Measurements from ENCODE around the gene U2AF1L4.

The U2AF1L4 gene

DNA sequence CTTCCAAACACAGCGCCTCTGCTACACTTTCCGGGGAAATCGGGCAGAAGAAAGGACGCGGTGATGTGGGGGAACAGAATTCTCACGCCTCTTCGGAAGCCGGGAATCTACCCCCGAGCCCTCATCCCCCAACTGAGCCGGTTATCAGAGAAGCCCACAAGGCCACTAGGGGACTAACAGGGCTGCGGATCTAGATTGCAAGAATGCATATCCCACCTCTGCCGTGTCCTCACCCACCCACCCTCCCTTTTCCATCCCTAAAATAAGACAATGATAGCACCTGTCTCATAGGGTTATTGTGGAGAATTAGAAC is 4.1 kb downstream of the U2AF1L4 start:
- peak overlapping the region; percentile 87 for H3K4me3 ChIP-seq (ENCODE audit: low read length)
- H3K27ac ChIP-seq (ENCODE audit: low read depth, low read length): peak overlapping the region; percentile 67
- peaks cover 37% of the 10 kb centered on the region for H3K36me3 ChIP-seq (ENCODE audit: control insufficient read depth, low read length)
- TF ChIP-seq CTCF (IDR thresholded peaks at IDR 0.05; ENCODE audit: low read depth, low read length, poor library complexity, severe bottlenecking) (peak; percentile 19), EZH2phosphoT487 (IDR thresholded peaks at IDR 0.05; ENCODE audit: borderline replicate concordance, low read length) (no peak)
- H3K4me2 ChIP-seq (ENCODE audit: low read length): peak overlapping the region; percentile 95
- H3K4me1 ChIP-seq (ENCODE audit: control insufficient read depth, low read length): peaks cover 53% of the 10 kb centered on the region
- no peaks in the 10 kb centered on the region for H3K9me2 ChIP-seq (replicated peaks; ENCODE audit: control insufficient read depth, low read length)
- peaks cover 15% of the 10 kb centered on the region for H3F3A ChIP-seq (ENCODE audit: control insufficient read depth, insufficient read depth)
- H3K9me3 ChIP-seq (ENCODE audit: control insufficient read depth, insufficient read depth, low read length): peaks cover 5% of the 10 kb centered on the region; the same call in 1 of the 2 replicates
- H4K20me1 ChIP-seq (ENCODE audit: control insufficient read depth, insufficient read depth, low read depth, low read length): no peaks in the 10 kb centered on the region
- H3K79me2 ChIP-seq (ENCODE audit: control insufficient read depth, low read length): peaks cover 6% of the 10 kb centered on the region
- H3K27me3 ChIP-seq (ENCODE audit: control insufficient read depth, low read length): no peaks in the 10 kb centered on the region

DNA sequence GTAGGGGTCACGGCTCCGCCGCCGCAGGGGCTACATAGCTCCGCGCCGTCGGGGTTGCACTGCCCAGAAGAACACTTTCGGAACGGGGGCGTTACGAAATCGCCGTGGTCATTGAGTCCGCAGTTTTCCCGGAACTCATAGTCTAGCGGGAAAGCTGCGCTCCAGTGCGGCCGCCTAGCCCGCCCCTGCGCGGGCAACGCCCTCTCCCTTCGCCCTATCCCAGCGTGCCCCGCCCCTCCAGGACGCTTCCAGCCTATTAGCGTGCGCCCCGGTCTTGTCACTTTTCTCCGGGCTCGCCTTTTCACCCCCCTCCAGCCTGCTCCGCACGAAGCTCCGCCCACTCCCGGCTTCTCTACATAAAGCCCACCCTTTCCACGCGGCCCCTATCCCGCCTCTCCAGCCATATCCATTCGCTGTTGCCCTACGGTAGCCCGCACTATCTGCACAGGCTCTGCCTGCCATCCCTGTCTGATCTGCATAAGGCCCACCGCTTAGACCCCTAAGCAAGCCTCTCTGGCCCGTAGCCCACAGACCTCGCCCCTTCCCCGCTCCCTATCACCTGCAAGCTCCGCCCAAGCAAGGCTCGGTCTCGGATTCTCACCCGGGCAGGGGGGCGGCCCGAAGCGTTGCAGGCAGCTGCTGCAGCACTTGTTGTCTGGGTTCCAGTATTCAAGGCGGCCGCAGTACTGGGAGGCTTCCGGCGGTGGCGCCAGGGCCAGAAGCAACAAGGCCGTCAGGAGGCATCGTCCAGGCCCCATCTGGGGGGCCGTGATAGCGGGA is 4.6 kb downstream of the U2AF1L4 start:
- Histone ChIP-seq H3K27ac (ENCODE audit: low read depth, low read length) (peak overlapping the region; percentile 67), H3K4me1 (ENCODE audit: control insufficient read depth, low read length) (peaks cover 50% of the 10 kb centered on the region), H3K9me3 (ENCODE audit: control insufficient read depth, insufficient read depth, low read length) (peaks cover 5% of the 10 kb centered on the region; the same call in 1 of the 2 replicates), H3K9me2 (replicated peaks; ENCODE audit: control insufficient read depth, low read length) (no peaks in the 10 kb centered on the region), H3K36me3 (ENCODE audit: control insufficient read depth, low read length) (peaks cover 38% of the 10 kb centered on the region), H4K20me1 (ENCODE audit: control insufficient read depth, insufficient read depth, low read depth, low read length) (no peaks in the 10 kb centered on the region), H3K79me2 (ENCODE audit: control insufficient read depth, low read length) (peaks cover under 1% of the 10 kb centered on the region), H3K4me3 (ENCODE audit: low read length) (peak overlapping the region; percentile 87), H3F3A (ENCODE audit: control insufficient read depth, insufficient read depth) (peaks cover 16% of the 10 kb centered on the region), H3K27me3 (ENCODE audit: control insufficient read depth, low read length) (no peaks in the 10 kb centered on the region), H3K4me2 (ENCODE audit: low read length) (peak overlapping the region; percentile 95)
- TF ChIP-seq CTCF (IDR thresholded peaks at IDR 0.05; ENCODE audit: low read depth, low read length, poor library complexity, severe bottlenecking) (peak; percentile 60), EZH2phosphoT487 (IDR thresholded peaks at IDR 0.05; ENCODE audit: borderline replicate concordance, low read length) (no peak)

DNA sequence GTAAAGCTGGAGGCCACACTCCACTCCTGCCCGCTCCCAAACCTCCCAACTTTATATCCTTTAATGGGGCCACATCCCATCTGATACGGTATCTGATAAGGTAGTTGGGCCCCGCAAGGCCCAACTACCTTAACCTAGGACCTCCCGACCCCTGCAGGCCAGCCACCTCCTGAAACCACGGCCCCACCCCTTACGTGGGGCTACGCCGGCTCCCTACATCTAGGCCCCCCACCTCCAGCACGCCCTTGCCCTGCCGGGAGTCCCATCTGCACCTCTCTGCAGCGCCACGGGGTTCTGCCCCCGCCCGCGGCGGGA is 5.2 kb downstream of the U2AF1L4 start:
- H3K27ac ChIP-seq (ENCODE audit: low read depth, low read length): 0 out of 2 replicates have a peak overlapping the region, but pooled peaks have one; percentile 29
- peaks cover 16% of the 10 kb centered on the region for H3F3A ChIP-seq (ENCODE audit: control insufficient read depth, insufficient read depth)
- H3K4me3 ChIP-seq (ENCODE audit: low read length): peak overlapping the region; percentile 87
- H3K4me2 ChIP-seq (ENCODE audit: low read length): peak overlapping the region; percentile 95
- H4K20me1 ChIP-seq (ENCODE audit: control insufficient read depth, insufficient read depth, low read depth, low read length): no peaks in the 10 kb centered on the region
- peak; percentile 10 for TF ChIP-seq CTCF (IDR thresholded peaks at IDR 0.05; ENCODE audit: low read depth, low read length, poor library complexity, severe bottlenecking)
- TF ChIP-seq EZH2phosphoT487 (IDR thresholded peaks at IDR 0.05; ENCODE audit: borderline replicate concordance, low read length): no peak
- peaks cover 5% of the 10 kb centered on the region; the same call in 1 of the 2 replicates for H3K9me3 ChIP-seq (ENCODE audit: control insufficient read depth, insufficient read depth, low read length)
- peaks cover 50% of the 10 kb centered on the region for H3K4me1 ChIP-seq (ENCODE audit: control insufficient read depth, low read length)
- H3K79me2 ChIP-seq (ENCODE audit: control insufficient read depth, low read length): no peaks in the 10 kb centered on the region
- no peaks in the 10 kb centered on the region for H3K27me3 ChIP-seq (ENCODE audit: control insufficient read depth, low read length)
- H3K9me2 ChIP-seq (replicated peaks; ENCODE audit: control insufficient read depth, low read length): no peaks in the 10 kb centered on the region
- peaks cover 41% of the 10 kb centered on the region for H3K36me3 ChIP-seq (ENCODE audit: control insufficient read depth, low read length)
